Natural killer cell (primary cell): ENCODE results near the gene PRSS12. TPM values are rescaled to one million over a fixed set of nuclear protein-coding genes. Genes with fewer than 3 reads are reported as not detected.

Experiments used
- ATAC-seq, 3 donors: fragments of 150-1000 bp in 2 of 3; fragments of 200-7000 bp in 1 of 3; cut with Tn5 transposase; 1 replicate in 1 of 3; 2 replicates in 2 of 3; pipeline ENCODE4 v1.10.0; 2021; ENCODE audit warnings: mild to moderate bottlenecking in 2 of 3, moderate library complexity in 2 of 3
- DNase-seq, 2 donors: peaks; one replicate each; pipeline versions ENCODE4 v3.0.0 to v3.0.0-alpha.2; 2013 to 2021; ENCODE audit warnings: mixed read lengths in 1 of 2
- H3K27ac ChIP-seq: one replicate; pipeline ENCODE4 v1.5.1; 2013; ENCODE audit warnings: mild to moderate bottlenecking, low read length
- H3K27me3 ChIP-seq: one replicate; pipeline ENCODE4 v1.6.1; 2013; ENCODE audit warnings: low read length; ENCODE audit not compliant: control insufficient read depth, insufficient read depth
- H3K36me3 ChIP-seq: one replicate; pipeline ENCODE4 v1.6.1; 2013; ENCODE audit warnings: low read length; ENCODE audit not compliant: control insufficient read depth, insufficient read depth
- H3K4me1 ChIP-seq: one replicate; pipeline ENCODE4 v1.6.1; 2013; ENCODE audit warnings: low read length; ENCODE audit not compliant: control insufficient read depth, insufficient read depth
- H3K4me3 ChIP-seq: one replicate; pipeline ENCODE4 v1.5.1; 2013; ENCODE audit warnings: low read length
- H3K9me3 ChIP-seq: one replicate; pipeline ENCODE4 v1.6.1; 2013; ENCODE audit warnings: low read length; ENCODE audit not compliant: control insufficient read depth, insufficient read depth
- H3K27ac Mint-ChIP-seq, 2 donors: one replicate each; pipeline ENCODE4 v1.8.0; 2022; ENCODE audit warnings: mild to moderate bottlenecking in 2 of 2, mixed read lengths in 2 of 2, moderate library complexity in 1 of 2
- H3K27me3 Mint-ChIP-seq, 2 donors: one replicate each; pipeline ENCODE4 v1.8.0; 2022; ENCODE audit warnings: low read depth in 2 of 2, mixed read lengths in 2 of 2
- H3K36me3 Mint-ChIP-seq: one replicate; pipeline ENCODE4 v1.8.0; 2022; ENCODE audit warnings: mixed read lengths
- H3K4me1 Mint-ChIP-seq, 2 donors: one replicate each; pipeline ENCODE4 v1.8.0; 2022; ENCODE audit warnings: mixed read lengths in 2 of 2
- H3K4me3 Mint-ChIP-seq: one replicate; pipeline ENCODE4 v1.8.0; 2022; ENCODE audit warnings: mild to moderate bottlenecking, moderate library complexity, mixed read lengths
- H3K9me3 Mint-ChIP-seq, 2 donors: one replicate each; pipeline ENCODE4 v1.8.0; 2022; ENCODE audit warnings: mixed read lengths in 2 of 2
- WGBS: methylation state at CpG from one replicate; pipeline ENCODE4 v1.1.7; 2013; ENCODE audit warnings: missing lambda C conversion rate; ENCODE audit not compliant: insufficient coverage; 5-methylcytosine and 5-hydroxymethylcytosine counted together
- intact Hi-C: fragments of 100-400 bp; cut with micrococcal nuclease; formaldehyde crosslinking; loops from one replicate; pipeline ENCODE4 v1.14.2; 2022
- total RNA-seq, 4 donors: library from RNA; stranded (reverse); fragments of 120-200 nt in 1 of 4; gene quantifications; one replicate each; pipeline versions ENCODE4 v1.2.3 to v1.2.4, GENCODE V29; 2013 to 2022
- TF ChIP-seq, protein P1 (sequence below): fragments of 200-600 bp; IDR thresholded peaks from one replicate; pipeline ENCODE4 v1.8.0; 2022; ENCODE audit warnings: antibody characterized with exemption

The PRSS12 gene
- total RNA-seq, 3 donors from 2014 or later (not counting 1 experiment from before 2014, with no cell fraction given), result not detected

DNA sequence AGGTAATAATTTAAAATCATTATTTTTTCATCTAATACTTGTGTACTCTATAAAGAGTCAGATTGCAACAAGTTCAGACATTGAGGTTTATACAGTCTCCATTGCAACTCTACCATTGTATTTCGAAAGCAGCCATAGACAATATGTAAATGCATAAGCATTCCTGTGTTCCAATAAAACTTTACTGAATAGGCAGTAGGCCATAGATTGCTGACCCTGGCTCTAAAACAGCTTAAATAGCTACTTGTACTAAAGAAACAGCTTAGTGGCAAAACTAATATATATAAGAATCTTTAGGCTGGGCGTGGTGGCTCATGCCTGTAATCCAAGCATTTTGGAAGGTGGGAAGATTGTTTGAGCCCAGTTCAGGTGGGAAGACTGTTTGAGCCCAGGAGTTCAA is 115.3 kb downstream of the PRSS12 start:
- H3K4me1 Mint-ChIP-seq, result no peaks in the 10 kb centered on the region
- H3K4me3 ChIP-seq, result no peak overlapping the region
- no peak for ATAC-seq

GRCh38 chr4:118235566-118236120 is 117.2 kb downstream of the PRSS12 start:
- Histone ChIP-seq H3K4me1 (no peaks in the 10 kb centered on the region), H3K27me3 (no peaks in the 10 kb centered on the region), H3K4me3 (no peak overlapping the region), H3K27ac (no peak overlapping the region), H3K9me3 (no peaks in the 10 kb centered on the region), H3K36me3 (no peaks in the 10 kb centered on the region)
- Mint-ChIP-seq H3K36me3 (no peaks in the 10 kb centered on the region), H3K27me3 (peaks cover 0 to 5% of the 10 kb centered on the region in 2 donors), H3K27ac (no peak overlapping the region), H3K4me3 (no peak overlapping the region), H3K4me1 (no peaks in the 10 kb centered on the region), H3K9me3 (no peaks in the 10 kb centered on the region)
- intact Hi-C loops, result no loop called here
- ATAC-seq (no peak), DNase-seq (no peak)
- TF ChIP-seq, protein P1, sequence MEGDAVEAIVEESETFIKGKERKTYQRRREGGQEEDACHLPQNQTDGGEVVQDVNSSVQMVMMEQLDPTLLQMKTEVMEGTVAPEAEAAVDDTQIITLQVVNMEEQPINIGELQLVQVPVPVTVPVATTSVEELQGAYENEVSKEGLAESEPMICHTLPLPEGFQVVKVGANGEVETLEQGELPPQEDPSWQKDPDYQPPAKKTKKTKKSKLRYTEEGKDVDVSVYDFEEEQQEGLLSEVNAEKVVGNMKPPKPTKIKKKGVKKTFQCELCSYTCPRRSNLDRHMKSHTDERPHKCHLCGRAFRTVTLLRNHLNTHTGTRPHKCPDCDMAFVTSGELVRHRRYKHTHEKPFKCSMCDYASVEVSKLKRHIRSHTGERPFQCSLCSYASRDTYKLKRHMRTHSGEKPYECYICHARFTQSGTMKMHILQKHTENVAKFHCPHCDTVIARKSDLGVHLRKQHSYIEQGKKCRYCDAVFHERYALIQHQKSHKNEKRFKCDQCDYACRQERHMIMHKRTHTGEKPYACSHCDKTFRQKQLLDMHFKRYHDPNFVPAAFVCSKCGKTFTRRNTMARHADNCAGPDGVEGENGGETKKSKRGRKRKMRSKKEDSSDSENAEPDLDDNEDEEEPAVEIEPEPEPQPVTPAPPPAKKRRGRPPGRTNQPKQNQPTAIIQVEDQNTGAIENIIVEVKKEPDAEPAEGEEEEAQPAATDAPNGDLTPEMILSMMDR, result no peak
- 100% methylated on average over 1 of the region's 1 CpG for WGBS

More for the DNA sequence above, 115.3 kb downstream of the PRSS12 start:
- no peak overlapping the region for H3K27ac Mint-ChIP-seq
- H3K27me3 Mint-ChIP-seq, result peaks cover 0 to 7% of the 10 kb centered on the region in 2 donors
- H3K4me1 ChIP-seq, result no peaks in the 10 kb centered on the region
- no peaks in the 10 kb centered on the region for H3K36me3 Mint-ChIP-seq
- no peaks in the 10 kb centered on the region for H3K27me3 ChIP-seq
- no peak overlapping the region for H3K27ac ChIP-seq
- intact Hi-C loops, result no loop called here
- H3K4me3 Mint-ChIP-seq, result no peak overlapping the region
- TF ChIP-seq, protein P1, result no peak
- no peaks in the 10 kb centered on the region for H3K9me3 Mint-ChIP-seq
- 81% methylated on average over 2 of the region's 2 CpGs for WGBS
- H3K36me3 ChIP-seq, result no peaks in the 10 kb centered on the region
- no peaks in the 10 kb centered on the region for H3K9me3 ChIP-seq
- DNase-seq, result no peak
